Measurements from ENCODE around the gene ACCSL.

DNA sequence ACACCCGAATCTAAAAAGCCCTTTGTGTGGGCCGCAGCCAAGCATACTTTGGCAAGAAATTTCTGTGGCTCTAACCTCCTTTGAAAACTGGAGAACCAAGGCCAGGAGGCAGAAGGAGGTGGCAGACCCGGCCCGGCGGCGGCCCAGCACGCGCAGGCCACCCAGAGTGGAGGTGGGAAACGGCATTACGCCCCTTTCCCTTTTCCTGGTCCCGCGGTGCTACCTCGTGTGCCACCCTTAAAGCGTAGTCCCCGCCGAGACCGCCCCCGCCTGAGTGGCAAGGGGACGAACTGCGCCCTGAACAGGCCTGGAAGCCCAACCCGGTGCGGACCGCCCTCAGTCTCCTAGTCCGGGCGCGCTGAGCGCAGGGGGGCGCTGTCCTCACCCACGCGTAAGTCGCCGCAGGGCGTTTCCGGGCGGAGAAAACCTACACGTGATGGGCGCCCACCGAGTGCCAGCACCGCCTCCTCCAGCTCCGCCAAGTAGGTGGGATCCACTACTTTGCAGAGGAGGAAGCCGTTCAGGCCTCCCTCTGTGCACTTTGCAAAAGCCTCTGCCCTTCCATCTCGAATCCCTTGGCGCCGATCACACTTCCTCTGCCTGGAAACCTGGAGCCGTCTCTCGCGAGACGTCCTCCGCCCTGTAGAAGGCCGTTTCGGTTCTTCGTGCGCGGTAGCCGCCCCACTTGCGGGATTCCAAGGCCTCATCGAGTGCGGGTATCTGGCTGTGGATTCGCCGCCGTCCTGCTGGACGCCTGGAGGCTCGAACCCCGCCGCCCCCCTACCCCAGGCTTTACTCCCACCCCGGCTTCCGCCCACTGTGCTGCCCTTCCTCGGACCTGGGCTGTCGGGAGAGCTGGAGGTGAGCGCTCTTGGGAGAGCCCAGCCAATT is 18.3 kb downstream of the ACCSL start, which contains the start of gene ACCS:
- TF ChIP-seq, protein P1, sequence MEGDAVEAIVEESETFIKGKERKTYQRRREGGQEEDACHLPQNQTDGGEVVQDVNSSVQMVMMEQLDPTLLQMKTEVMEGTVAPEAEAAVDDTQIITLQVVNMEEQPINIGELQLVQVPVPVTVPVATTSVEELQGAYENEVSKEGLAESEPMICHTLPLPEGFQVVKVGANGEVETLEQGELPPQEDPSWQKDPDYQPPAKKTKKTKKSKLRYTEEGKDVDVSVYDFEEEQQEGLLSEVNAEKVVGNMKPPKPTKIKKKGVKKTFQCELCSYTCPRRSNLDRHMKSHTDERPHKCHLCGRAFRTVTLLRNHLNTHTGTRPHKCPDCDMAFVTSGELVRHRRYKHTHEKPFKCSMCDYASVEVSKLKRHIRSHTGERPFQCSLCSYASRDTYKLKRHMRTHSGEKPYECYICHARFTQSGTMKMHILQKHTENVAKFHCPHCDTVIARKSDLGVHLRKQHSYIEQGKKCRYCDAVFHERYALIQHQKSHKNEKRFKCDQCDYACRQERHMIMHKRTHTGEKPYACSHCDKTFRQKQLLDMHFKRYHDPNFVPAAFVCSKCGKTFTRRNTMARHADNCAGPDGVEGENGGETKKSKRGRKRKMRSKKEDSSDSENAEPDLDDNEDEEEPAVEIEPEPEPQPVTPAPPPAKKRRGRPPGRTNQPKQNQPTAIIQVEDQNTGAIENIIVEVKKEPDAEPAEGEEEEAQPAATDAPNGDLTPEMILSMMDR (IDR thresholded peaks at IDR 0.05) = peak; percentile 60 to 85
- TF ChIP-seq POLR2AphosphoS5 (IDR thresholded peaks at IDR 0.05) (peak in 2 of 3 donors; percentile 67 to 74), EP300 (IDR thresholded peaks at IDR 0.05) (no peak)

Data from suprapubic skin (tissue), 4 donors.